HG03139 (cell line): ENCODE measurements around the gene SMIM33.
"Not testable (repeated sequence)": the region's sequence is repeated elsewhere in the genome, so short reads cannot be mapped to it uniquely, and the experiment has no call there.

Experiments used
- ATAC-seq: cut with Tn5 transposase; IDR thresholded peaks from one replicate; pipeline ENCODE4 v1.9.1; 2021; ENCODE audit not compliant: unreplicated experiment

The SMIM33 gene

DNA sequence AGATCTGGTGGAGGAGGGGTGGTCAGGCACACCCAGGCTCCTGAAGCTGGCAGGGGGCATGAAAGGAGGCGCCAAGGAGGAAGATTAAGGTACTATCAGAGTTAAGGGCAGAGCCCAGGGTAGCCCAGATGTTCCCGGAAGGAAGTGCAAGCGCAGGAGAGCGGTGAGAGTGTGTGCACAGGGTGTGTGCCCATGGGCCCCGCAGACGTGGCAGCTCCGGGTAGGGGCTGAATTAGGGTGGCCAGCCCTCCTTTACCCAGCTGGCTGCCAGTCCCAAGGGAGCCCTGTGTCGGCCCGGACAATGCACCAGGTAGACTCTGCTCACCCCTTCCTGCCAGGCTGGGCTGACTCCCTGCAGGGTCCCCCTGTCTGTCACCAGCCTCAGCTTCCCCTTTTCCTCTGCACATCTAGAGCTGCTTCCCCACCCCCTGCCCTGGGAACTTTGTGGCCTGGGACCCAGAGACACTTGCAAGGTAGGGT, at the start of gene SMIM33:
SMIM33 (plus strand) TSS at position 184 of the 480 bp plus-strand sequence; CDS start at position 302, 118 bp downstream.
- no peak for ATAC-seq

DNA sequence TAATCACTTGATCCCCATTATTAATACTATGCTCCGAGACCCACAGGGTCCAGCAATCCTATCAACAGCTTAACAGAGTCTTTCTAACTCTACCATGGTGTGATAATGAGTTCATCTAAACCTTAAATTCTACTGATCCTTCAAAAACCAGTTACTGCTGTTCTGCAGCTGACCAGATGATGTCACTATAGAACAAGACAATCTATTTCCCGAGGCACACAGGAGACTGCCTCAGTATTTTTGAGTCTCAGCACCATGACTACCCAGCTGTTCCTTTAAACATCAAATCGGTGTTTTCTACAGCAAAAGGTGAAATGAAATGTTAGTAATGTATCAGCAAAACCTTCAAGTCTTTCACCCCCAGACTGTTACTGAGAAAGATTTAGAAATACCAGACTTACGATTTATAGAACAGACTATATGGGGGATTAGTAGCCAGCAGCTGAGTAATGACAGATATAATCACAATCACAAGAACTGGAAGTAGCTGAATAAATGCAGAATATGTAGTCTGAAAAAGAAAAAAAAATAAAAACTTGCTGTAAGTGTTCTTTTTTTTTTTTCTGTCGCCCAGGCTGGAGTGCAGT, 48.4 kb upstream of the SMIM33 start:
- no peak for ATAC-seq

DNA sequence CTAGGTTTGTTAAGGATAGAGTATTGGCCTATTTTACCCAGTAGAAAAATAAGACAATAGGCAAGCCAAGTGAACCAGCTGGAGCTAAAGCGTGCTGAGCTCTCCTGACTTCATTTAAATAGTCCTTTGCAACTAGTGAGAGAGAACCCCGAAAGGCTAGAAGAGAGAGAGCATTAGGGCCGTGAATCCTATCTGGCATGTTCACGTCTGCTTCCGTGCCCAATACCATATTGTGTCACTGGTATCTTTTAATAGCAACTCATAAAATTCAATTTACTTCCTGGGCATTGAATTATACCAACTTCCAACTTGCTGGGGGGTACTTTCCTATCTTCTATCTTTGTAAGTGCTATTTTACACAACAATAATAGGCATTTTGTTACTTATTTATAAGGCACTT, 45.3 kb upstream of the SMIM33 start:
- ATAC-seq, result no peak

DNA sequence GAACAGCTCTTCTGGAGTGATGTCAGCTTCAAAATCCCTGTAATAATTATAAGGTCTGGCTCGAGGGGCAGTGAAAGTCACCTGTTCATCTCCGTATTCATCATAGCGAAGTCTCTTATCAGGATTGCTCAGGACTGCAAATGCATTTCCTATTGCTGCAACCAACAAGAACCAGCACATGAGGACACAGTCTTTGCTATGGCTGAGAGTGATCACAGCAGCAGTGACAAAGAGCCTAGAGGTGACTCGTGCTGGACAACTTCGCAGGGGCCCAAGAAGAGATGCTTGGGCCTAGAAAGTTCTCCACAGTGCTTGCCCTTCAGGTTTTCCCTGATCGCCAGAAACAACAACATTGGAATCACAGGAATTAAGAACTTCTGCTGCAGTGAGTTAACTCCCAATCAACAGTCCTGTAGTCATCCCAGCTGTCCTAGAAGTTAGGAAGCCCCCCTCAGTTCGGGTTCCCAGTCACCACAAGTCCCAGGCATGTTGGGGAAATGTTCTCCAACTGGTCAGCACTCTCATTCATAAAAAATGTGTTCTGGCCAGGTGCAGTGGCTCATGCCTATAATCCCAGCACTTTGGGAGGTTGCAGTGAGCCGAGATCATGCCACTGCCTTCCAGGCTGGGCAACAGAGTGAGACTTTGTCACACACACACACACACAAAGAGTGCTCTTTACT, 44.5 kb upstream of the SMIM33 start:
- no peak for ATAC-seq

DNA sequence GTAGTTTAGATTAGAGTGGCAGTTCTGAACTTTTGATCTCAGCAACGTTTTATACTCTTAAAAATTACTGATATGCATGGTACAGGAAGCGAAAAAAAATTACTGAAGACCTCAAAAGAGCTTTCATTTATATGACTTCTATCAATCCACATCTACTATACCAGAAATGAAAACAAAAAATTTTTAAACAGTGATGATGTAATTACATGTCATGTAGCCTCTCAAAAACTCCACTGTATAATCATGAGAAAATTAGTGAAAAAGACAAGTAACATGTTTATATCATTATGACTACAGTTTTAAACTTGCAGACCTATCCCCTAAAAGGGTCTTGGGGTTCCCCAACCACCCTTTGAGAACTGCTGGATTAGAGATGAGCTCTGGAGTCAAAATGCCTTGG, 40.8 kb upstream of the SMIM33 start:
- no peak for ATAC-seq

DNA sequence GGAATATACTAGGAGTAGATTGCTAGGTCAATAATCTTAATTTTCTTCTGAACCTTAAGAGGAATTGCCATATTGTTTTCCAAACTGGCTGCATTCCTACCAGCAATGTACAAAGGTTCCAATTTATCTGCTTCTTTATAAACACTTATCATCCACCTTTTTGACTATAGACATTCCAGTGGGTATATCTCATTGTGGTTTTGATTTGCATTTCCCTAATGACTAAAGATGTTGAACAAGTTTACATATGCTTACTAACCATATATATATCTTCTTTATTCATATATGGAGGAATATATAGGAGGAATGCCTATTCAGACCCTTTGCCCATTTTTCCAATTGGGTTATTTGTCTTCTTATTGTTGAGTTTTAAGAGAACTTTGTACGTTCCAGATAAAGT, 39.1 kb upstream of the SMIM33 start:
- no peak for ATAC-seq

DNA sequence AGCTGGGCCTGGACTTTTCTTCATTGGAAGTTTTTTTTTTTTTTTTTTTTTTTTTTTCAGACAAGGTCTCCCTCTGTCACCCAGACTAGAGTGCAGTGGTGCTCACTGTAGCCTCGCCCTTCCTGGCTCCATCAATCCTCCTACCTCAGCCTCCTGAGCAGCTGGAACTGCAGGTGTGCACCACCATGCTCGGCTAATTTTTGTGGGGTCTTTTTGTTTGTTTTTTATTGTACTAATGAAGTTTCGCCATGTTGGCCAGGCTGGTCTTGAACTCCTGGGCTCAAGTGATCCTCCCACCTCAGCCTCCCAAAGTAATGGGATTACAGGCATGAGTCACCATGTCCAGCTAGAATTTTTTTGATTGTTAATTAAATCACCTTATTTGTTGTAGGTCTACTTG, 35.1 kb upstream of the SMIM33 start:
- no peak for ATAC-seq

DNA sequence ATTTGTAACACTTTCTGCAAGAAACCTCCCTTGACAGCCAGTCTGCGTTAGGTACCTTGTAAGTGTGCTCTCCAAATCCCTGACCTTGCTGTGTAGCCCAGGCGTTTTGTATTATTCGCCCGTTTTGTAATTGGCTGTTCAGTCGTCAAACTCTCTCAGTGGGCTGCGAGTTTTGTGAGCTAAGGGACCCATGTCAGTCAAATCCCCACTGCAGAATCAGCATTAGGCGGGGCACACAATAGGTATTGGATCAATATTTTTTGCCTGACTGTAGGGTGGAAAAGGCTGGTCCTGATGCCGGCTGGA, 32.1 kb upstream of the SMIM33 start:
- ATAC-seq, result no peak

DNA sequence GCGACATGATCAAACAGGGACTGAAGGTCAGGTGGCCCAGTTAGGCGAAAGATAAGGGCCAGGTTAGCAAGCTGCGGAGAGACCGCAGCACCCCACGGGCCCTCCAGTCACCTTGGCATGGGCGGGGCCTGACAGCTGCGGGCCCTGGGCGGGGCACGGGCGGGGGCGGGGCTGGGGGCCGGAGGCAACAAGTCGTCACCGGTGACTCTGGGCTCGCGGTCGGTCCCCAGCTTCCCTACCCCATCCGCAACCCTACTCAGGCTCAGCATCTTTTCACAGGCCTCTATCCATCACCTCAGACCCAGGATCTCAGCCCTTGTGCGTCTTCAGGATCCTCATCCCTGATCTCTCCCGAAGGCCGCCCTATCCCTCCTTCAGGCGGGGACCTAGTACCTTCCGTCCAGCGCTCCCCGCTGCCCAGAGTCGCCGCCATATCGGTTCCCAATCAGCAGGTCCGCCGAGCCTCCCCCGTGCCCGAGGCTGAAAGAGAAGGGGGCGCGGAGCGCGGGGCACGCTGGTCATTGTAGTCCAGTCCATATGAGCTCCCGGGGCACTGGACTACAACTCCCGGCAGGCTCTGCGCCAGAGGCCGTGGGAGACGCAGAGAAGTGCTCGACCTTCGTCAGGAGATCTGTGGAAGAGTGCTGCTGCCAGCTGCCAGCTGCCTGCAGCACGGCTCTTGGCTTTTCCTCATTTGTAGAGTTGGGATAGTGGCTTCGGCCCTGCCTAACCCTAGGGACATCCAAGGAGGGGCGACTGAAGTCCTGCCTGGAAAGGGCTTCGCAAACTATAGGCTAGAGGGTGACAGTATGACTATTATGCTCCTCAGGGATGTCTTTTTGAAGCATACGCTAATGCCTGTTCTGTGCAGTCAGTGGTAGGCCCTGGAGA, 31.5 kb upstream of the SMIM33 start, which contains the start of gene DNAJC18:
DNAJC18 (minus strand) TSS at position 513 of the 891 bp plus-strand sequence; CDS start at position 433, 80 bp downstream.
- peak; percentile 92 for ATAC-seq

DNA sequence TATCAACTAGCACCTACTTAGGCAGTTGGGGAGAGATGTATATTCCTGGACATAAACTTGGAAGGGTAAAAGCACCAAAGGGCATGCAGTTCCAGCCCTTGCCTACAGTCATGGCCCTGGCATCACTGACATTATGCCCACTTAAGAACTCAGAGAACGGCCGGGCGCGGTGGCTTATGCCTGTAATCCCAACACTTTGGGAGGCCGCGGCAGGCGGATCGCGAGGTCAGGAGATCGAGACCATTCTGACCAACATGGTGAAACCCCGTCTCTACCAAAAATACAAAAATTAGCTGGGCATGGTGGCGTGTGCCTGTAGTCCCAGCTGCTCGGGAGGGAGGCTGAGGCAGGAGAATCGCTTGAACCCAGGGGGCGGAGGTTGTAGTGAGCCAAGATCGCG, 30.4 kb upstream of the SMIM33 start:
- ATAC-seq, result not testable (repeated sequence)

DNA sequence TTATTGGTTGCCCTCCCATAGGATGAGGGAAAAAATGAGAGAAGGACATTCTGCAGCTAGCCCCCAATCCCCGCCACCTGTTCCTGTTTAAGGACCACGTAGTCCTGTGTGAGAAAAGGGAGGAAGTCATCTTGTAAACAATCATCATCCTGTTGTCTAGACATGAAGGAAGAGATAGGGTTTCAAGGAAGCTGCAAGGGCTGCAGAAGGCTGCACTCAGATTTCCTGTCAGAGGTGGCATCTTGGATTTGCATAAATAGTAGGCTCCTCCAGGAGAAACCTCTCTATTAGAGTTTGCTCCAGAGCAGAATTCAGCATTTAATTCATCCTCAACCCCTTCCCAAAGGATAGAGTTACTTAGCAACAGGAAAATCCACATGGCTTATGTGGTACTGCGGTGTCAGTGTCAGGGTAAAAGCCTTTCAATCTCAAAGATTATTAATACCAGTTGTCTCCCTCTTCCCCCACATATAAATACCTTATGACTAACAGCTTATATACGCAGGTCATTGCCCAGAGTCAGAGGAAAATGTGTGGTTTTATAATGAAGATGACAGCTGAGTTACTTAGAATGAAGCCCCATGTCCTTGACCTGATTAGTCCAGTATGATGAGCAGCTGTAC, 26.9 kb upstream of the SMIM33 start:
- no peak for ATAC-seq

DNA sequence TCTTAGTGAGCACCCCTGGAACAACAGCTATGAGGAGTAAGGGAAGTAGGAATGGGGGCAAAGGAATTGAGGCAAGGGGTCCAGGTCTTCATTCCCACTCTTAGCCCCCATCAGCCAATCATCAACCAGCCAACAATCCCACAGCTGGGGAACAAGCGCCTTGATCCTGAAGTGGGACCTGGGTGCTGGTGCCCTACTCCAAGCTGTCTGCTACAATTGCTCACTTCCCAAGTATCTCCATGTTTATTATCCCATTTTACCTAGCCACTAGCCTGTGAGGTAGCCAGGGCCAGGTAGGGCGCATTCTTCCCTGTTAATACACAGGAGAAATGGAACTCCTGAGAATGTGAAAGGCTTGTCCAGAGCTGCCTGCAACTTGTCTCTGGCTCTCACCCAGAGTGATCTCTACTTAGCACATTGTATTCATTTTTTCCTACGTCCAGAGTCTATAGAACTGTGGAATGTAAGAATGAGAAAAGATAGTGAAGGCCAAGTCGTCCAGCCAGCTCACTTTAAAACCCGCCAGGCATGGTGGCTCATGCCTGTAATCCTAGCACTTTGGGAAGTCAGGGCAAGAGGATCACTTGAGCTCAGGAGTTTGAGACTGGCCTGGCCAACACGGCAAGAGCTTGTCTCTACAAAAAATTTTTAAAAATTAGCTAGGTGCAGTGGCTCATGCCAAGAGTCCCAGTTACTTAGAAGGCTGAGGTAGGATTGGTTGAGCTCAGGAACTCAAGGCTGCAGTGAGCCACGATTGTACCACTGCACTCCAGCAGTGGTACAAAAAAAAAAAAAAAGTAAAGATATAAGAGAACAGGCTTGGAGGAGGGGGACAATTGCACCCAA, 25.3 kb upstream of the SMIM33 start:
- ATAC-seq, result no peak

DNA sequence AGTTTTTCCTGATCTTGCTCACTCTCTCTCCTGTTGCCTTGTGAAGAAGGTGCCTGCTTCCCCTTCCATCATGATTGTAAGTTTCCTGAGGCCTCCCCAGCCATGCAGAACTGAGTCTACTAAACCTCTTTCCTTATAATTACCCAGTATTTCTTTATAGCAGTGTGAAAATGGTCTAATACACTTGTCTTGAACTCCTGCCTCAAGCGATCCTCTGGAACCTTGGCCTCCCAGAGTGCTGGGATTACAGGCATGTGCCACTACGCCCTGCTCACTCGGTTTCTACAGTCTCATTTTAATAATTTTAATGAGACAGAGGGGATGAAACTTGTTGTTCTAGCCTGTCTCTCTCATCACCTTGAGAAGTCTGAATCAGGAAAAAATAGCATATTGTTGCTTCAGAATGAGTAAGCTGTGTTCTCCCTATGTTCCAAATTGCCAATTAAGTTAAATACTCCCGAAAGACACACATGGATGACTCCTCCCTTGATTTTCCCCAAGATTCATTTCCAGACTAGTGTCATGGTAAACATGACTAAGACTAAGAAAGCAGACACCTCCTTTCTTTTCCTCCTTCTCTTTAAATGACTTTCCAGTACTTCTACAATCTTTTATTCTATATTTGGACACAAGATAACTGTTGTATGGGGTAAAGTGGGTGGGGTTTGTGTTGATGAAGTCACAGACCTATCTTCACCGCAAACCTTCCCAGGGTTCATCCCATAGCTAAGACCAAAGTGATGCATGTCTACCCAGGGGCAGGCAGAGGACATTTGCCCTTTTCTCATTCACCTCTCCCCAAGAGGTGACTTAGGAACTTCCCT, 23.6 kb upstream of the SMIM33 start:
- ATAC-seq, result no peak

DNA sequence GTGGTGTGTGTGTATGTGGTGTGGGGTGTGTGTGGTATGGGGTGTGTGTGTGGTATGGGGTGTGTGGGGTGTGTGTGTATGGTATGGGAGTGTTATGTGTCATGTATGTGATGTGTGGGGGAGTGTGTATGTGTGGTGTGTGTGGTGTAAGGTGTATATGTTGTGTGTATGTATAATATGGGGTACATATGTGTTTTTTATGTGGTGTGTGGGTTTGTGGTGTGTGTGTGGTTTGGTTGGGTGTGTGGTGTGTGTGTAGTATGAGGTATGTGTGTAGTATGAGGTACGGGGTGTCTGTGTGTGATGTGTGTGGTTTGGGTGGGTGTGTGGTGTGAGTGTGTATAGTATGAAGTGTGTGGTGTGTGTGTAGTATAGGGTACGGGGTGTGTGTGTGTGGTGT, 19.6 kb upstream of the SMIM33 start:
- ATAC-seq, result no peak

DNA sequence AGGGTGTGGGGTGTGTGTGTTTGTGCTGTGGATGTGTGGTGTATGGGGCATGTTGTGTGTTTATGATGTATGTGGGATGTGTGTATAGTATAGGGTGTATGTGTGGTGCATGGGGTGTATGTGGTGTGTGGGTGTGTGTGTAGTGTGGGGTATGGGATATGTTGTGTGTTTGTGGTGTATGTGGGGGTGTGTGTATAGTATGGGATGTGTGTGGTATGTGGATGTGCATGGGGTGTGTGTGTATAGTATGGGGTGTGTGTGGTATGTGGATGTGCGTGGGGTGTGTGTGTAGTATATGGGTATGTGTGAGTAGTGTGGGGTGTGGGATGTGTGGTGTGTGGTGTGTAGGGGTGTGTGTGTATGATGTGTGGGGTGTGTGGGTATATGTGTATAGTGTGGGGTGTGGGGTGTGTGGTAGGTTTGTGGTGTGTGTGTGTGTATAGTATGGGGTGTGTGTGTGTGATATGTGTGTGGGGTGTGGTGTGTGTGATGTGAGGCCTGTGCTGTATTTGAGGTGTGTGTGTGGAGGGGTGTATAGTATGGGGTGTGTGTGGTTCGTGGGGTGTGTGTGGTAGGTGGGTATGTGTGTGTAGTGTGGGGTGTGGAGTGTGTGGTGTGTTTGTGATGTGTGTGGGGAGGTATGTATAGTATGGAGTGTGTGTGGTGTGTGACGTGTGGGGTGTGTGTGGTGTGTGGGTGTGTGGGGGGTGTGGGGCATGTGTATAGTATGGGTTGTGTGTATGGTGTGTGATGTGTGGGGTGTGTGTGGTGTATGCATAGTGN, 18.7 kb upstream of the SMIM33 start:
- ATAC-seq, result no peak

DNA sequence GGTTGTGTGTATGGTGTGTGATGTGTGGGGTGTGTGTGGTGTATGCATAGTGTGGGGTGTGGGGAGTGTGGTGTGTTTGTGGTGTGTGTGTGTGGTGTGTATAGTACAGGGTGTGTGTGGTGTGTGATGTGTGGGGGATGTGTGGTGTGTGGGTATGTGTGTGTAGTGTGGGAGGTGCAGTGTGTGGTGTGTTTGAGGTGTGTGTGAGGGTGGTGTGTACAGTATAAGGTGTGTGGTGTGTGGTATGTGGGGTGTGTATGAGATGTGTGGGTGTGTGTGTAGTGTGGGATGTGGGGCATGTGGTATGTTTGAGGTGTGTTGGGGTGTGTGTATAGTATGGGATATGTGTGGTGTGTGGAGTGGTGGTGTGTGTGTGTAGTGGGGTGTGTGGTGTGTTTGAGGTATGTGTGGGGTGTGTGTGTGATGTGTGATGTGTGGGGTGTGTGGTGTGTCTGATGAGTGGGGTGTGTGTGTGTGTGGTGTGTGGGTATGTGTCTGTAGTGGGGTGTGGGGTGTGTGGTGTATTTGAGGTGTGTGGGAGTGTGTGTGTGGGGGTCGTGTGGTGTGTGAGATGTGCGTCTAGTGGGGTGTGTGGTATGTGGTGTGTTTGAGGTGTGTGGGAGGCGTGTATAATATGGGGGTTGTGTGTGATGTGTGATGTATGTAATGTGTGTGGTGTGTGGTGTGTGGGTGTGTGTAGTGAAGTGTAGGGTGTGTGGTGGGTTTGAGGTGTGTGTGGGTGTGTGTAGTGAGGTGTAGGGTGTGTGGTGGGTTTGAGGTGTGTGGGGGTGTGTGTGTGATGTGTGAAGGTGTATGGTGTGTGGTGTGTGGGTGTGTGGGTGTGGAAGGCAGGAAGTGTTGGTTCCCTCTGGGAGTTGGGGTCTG, 16.9 kb upstream of the SMIM33 start:
- ATAC-seq, result no peak

DNA sequence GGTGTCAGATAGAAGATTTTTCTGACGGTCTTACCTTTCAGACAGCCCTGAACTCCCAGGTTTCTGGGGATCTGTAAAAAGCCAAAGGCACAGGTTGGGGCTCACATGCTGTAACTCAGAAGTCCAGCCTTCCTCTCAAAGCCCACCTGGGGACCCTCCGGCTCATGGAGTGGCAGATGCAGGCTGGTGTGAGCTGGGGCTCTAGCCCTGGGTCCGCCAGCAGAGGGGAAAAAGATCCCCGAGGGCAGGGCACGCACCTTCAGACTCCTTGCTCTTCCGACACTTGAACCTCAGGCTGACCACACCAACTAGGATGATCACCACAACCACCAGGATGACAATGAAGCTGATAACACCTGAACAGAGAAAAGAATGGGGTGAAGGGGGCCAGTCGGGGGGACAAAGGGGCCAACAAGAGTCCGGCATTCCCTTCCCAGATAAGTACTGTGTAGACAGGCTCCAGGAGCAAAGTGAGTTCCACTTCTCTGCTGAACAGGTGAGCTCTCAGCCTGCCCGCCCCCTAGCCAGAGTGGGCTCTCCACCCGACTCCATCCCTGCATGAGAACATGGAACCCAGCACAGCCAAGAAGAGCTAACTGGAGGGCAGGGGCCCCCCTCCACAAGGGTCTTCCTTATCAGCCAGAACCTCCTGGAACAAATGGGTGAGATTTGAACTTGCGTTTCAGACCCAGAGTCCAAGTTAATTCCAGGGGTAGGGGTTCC, 16.1 kb upstream of the SMIM33 start:
- no peak for ATAC-seq
